ENCODE measurements around the gene PPP1R14D. TPM values are rescaled to one million over a fixed set of nuclear protein-coding genes. Genes with fewer than 3 reads are reported as not detected.

The PPP1R14D gene
- total RNA-seq, 6 experiments from 2014 or later, result not detected

- H3K36me3 Mint-ChIP-seq (ENCODE audit: low read depth), result peaks cover 12% of the 10 kb centered on the region
- H3K27me3 Mint-ChIP-seq (ENCODE audit: insufficient read depth), result peaks cover 4% of the 10 kb centered on the region
- no peak for TF ChIP-seq CTCF (IDR thresholded peaks at IDR 0.05)
- no peak overlapping the region for H3K4me3 Mint-ChIP-seq
- no peaks in the 10 kb centered on the region for H3K9me3 Mint-ChIP-seq
- no peak for DNase-seq
- peaks cover 20% of the 10 kb centered on the region for H3K4me1 Mint-ChIP-seq (ENCODE audit: low read depth)
- H3K27ac Mint-ChIP-seq, result no peak overlapping the region
These were observed 56.5 kb downstream of the PPP1R14D start for GRCh38 chr15:40772014-40772413.

- no peak overlapping the region for H3K27ac Mint-ChIP-seq
- H3K9me3 Mint-ChIP-seq, result no peaks in the 10 kb centered on the region
- H3K4me1 Mint-ChIP-seq (ENCODE audit: low read depth), result peaks cover 21% of the 10 kb centered on the region
- peaks cover 5% of the 10 kb centered on the region; the same call in 1 of the 2 replicates for H3K36me3 Mint-ChIP-seq (ENCODE audit: low read depth)
- no peak for DNase-seq
- TF ChIP-seq CTCF (IDR thresholded peaks at IDR 0.05), result no peak
- no peak overlapping the region for H3K4me3 Mint-ChIP-seq
- H3K27me3 Mint-ChIP-seq (ENCODE audit: insufficient read depth), result peaks cover 4% of the 10 kb centered on the region
These were observed 57.3 kb downstream of the PPP1R14D start for GRCh38 chr15:40771242-40771641.

- no peak overlapping the region for H3K4me3 Mint-ChIP-seq
These were observed 58.3 kb downstream of the PPP1R14D start for GRCh38 chr15:40770147-40770721.

GRCh38 chr15:40769274-40770146, 59.0 kb downstream of the PPP1R14D start, which contains the start of gene C15orf62:
Gene C15orf62, plus strand, starts transcription at chr15:40769980. Its CDS starts 516 bp downstream, at chr15:40770496.
- no peaks in the 10 kb centered on the region for H3K9me3 Mint-ChIP-seq
- H3K4me1 Mint-ChIP-seq (ENCODE audit: low read depth), result peaks cover 39% of the 10 kb centered on the region
- peak within 1 kb of the TSS; percentile 48 for H3K27ac Mint-ChIP-seq
- H3K4me3 Mint-ChIP-seq, result no peak within 1 kb of the TSS
- no peak for TF ChIP-seq CTCF (IDR thresholded peaks at IDR 0.05)
- no peak for DNase-seq
- peaks cover 3% of the 10 kb centered on the region; the same call in 1 of the 2 replicates for H3K36me3 Mint-ChIP-seq (ENCODE audit: low read depth)
- peaks cover 2% of the 10 kb centered on the region for H3K27me3 Mint-ChIP-seq (ENCODE audit: insufficient read depth)

More at GRCh38 chr15:40770147-40770721, 58.3 kb downstream of the PPP1R14D start:
- DNase-seq, result no peak
- Mint-ChIP-seq H3K27ac (peak overlapping the region; percentile 48), H3K36me3 (ENCODE audit: low read depth) (peaks cover 5% of the 10 kb centered on the region; the same call in 1 of the 2 replicates), H3K27me3 (ENCODE audit: insufficient read depth) (peaks cover 2% of the 10 kb centered on the region), H3K4me1 (ENCODE audit: low read depth) (peaks cover 31% of the 10 kb centered on the region), H3K9me3 (no peaks in the 10 kb centered on the region)
- TF ChIP-seq CTCF (IDR thresholded peaks at IDR 0.05), result no peak

GRCh38 chr15:40768521-40769273, 59.8 kb downstream of the PPP1R14D start:
- TF ChIP-seq CTCF (IDR thresholded peaks at IDR 0.05), result no peak
- H3K4me3 Mint-ChIP-seq, result no peak overlapping the region

More at GRCh38 chr15:40768521-40769273, 59.8 kb downstream of the PPP1R14D start:
- Mint-ChIP-seq H3K9me3 (no peaks in the 10 kb centered on the region), H3K27me3 (ENCODE audit: insufficient read depth) (peaks cover 2% of the 10 kb centered on the region), H3K4me1 (ENCODE audit: low read depth) (peaks cover 41% of the 10 kb centered on the region), H3K27ac (no peak overlapping the region; the same call in 1 of the 2 replicates), H3K36me3 (ENCODE audit: low read depth) (no peaks in the 10 kb centered on the region)
- DNase-seq, result no peak

Measured in HFFc6 (cell line).